GM12878 (cell line): ENCODE data around the gene DYNC1H1. TPM values are rescaled to one million over a fixed set of nuclear protein-coding genes. Genes with fewer than 3 reads are reported as not detected.

Source experiments
- ATAC-seq: fragments of 200-7000 bp; cut with Tn5 transposase; 3 replicates; pipeline ENCODE4 v1.9.1; 2020; ENCODE audit warnings: mild to moderate bottlenecking, moderate library complexity
- BruUV-seq: library from RNA; stranded (reverse); fragments of 400-500 nt; replicated peaks from 2 replicates; lab custom pipeline; 2021; lab: Mats Ljungman, UMichigan
- CTCF ChIA-PET: fragments of 300-600 bp; sonication (Branson Sonifier 250); formaldehyde crosslinking; extraction: SDS; loops from one replicate; lab custom pipeline; 2021; ENCODE audit warnings: inconsistent platforms; lab: Yijun Ruan, JAX
- POLR2A ChIA-PET: fragments of 350-600 bp; formaldehyde crosslinking; extraction: SDS; loops from one replicate; lab custom pipeline; 2021; ENCODE audit warnings: inconsistent platforms; lab: Charles Lee
- RAD21 ChIA-PET: fragments of 300-600 bp; sonication (Branson Sonifier 250); formaldehyde crosslinking; loops from one replicate; lab custom pipeline; 2023; ENCODE audit warnings: antibody characterized with exemption; ENCODE audit not compliant: unreplicated experiment; lab: Charles Lee
- SMC1A ChIA-PET: fragments of 300-600 bp; sonication (Branson Sonifier 250); formaldehyde crosslinking; loops from one replicate; lab custom pipeline; 2023; ENCODE audit not compliant: unreplicated experiment, uncharacterized antibody; lab: Charles Lee
- DNase-seq: peaks from one replicate; pipeline ENCODE4 v3.0.0-alpha.2; 2011; ENCODE audit warnings: low read depth, low spot score
- FAIRE-seq: peaks from 3 replicates; lab custom pipeline; 2011; peaks lifted over from hg19 to GRCh38; lab: Jason Lieb, UNC
- H2AFZ ChIP-seq: 2 replicates; pipeline ENCODE4 v1.6.0; 2011; ENCODE audit warnings: low read depth, low read length, control low read depth; ENCODE audit not compliant: control insufficient read depth
- H3K27ac ChIP-seq: 2 replicates; pipeline ENCODE4 v1.5.1; 2011; ENCODE audit warnings: control low read depth; ENCODE audit not compliant: control insufficient read depth, insufficient read depth
- H3K27me3 ChIP-seq, 2 experiments: replicated peaks in 1 of 2; 2 replicates each; pipeline versions ENCODE4 v1.6.0 to v1.6.1; 2011; ENCODE audit warnings: low read length in 1 of 2; ENCODE audit not compliant: control insufficient read depth in 2 of 2, insufficient read depth in 2 of 2
- H3K36me3 ChIP-seq, 2 experiments: 2 replicates each; pipeline ENCODE4 v1.5.1; 2011; ENCODE audit warnings: low read length in 1 of 2; ENCODE audit not compliant: control insufficient read depth in 2 of 2, insufficient read depth in 2 of 2
- H3K4me1 ChIP-seq: 2 replicates; pipeline ENCODE4 v1.6.1; 2011; ENCODE audit warnings: mild to moderate bottlenecking, low read length, moderate library complexity, mixed read lengths; ENCODE audit not compliant: control insufficient read depth, insufficient read depth
- H3K4me2 ChIP-seq: 2 replicates; pipeline ENCODE4 v1.6.0; 2011; ENCODE audit warnings: control low read depth; ENCODE audit not compliant: control insufficient read depth, insufficient read depth
- H3K4me3 ChIP-seq: fragments of 200-600 bp; sonication (generic); 2 replicates; pipeline ENCODE4 v1.5.1; 2016
- H3K79me2 ChIP-seq: 2 replicates; pipeline ENCODE4 v1.6.0; 2011; ENCODE audit warnings: low read length; ENCODE audit not compliant: control insufficient read depth, insufficient read depth
- H3K9ac ChIP-seq: 2 replicates; pipeline ENCODE4 v1.8.0; 2011; ENCODE audit warnings: low read length, control low read depth, mixed read lengths; ENCODE audit not compliant: control insufficient read depth, insufficient read depth
- H3K9me3 ChIP-seq: replicated peaks from 3 replicates; pipeline ENCODE4 v1.5.1; 2011; ENCODE audit warnings: mild to moderate bottlenecking, low read length; ENCODE audit not compliant: control insufficient read depth, insufficient read depth
- H4K20me1 ChIP-seq: 2 replicates; pipeline ENCODE4 v1.6.0; 2011; ENCODE audit not compliant: control insufficient read depth, insufficient read depth
- ATF7 ChIP-seq: fragments of 450-650 bp; IDR thresholded peaks from 2 replicates; pipeline ENCODE4 v1.6.1; 2016; ENCODE audit warnings: low read depth, mild to moderate bottlenecking
- BCL3 ChIP-seq: IDR thresholded peaks from 2 replicates; pipeline ENCODE4 v1.6.1; 2011; ENCODE audit warnings: borderline replicate concordance, low read depth, mild to moderate bottlenecking, moderate library complexity, low read length; ENCODE audit not compliant: insufficient read depth, poor library complexity, severe bottlenecking
- ELK1 ChIP-seq: IDR thresholded peaks from 2 replicates; pipeline ENCODE4 v1.6.1; 2012; ENCODE audit warnings: low read depth, low read length, improper control_type of control experiment
- IRF5 ChIP-seq: fragments of 450-650 bp; IDR thresholded peaks from 2 replicates; pipeline ENCODE4 v1.6.1; 2017; ENCODE audit warnings: borderline replicate concordance
- MLLT1 ChIP-seq: fragments of 450-650 bp; IDR thresholded peaks from 2 replicates; pipeline ENCODE4 v1.6.1; 2016; ENCODE audit warnings: mild to moderate bottlenecking
- MTA3 ChIP-seq: IDR thresholded peaks from 2 replicates; pipeline ENCODE4 v1.6.1; 2012; ENCODE audit warnings: low read length, inconsistent platforms, borderline replicate concordance
- NFIC ChIP-seq: IDR thresholded peaks from 2 replicates; pipeline ENCODE4 v1.6.1; 2012; ENCODE audit warnings: low read depth, mild to moderate bottlenecking, inconsistent platforms, low read length, moderate library complexity
- NRF1 ChIP-seq: conservative IDR thresholded peaks from 2 replicates; pipeline ENCODE4 v1.6.1; 2011; ENCODE audit warnings: mild to moderate bottlenecking, low read depth, low read length, improper control_type of control experiment
- PBX3 ChIP-seq: IDR thresholded peaks from 2 replicates; pipeline ENCODE4 v1.6.1; 2011; ENCODE audit warnings: mild to moderate bottlenecking, low read depth, low read length, moderate library complexity; ENCODE audit not compliant: insufficient replicate concordance
- SIX5 ChIP-seq: IDR thresholded peaks from 2 replicates; pipeline ENCODE4 v1.6.1; 2011; ENCODE audit warnings: mild to moderate bottlenecking, low read depth, low read length, moderate library complexity; ENCODE audit not compliant: severe bottlenecking
- STAT3 ChIP-seq: IDR thresholded peaks from 2 replicates; pipeline ENCODE4 v1.6.1; 2011; ENCODE audit warnings: low read depth, low read length, improper control_type of control experiment
- USF1 ChIP-seq: IDR thresholded peaks from 2 replicates; pipeline ENCODE4 v1.6.1; 2011; ENCODE audit warnings: borderline replicate concordance, low read depth, mild to moderate bottlenecking, moderate library complexity, mixed read lengths, low read length; ENCODE audit not compliant: insufficient read depth; ENCODE audit errors: extremely low read length
- ZBED1 ChIP-seq: IDR thresholded peaks from 2 replicates; pipeline ENCODE4 v1.6.1; 2016; ENCODE audit warnings: borderline replicate concordance
- WGBS: methylation state at CpG from one replicate; pipeline ENCODE4 v1.1.6; 2016; ENCODE audit warnings: low lambda C conversion rate; ENCODE audit not compliant: insufficient replicate concordance, insufficient coverage; ENCODE audit errors: missing lambda C conversion rate; 5-methylcytosine and 5-hydroxymethylcytosine counted together
- in situ Hi-C: fragments of 300-500 bp; cut with MboI; formaldehyde crosslinking; loops from 9 replicates; pipeline ENCODE4 v1.14.3; 2018; ENCODE audit warnings: mixed read lengths
- intact Hi-C: fragments of 100-400 bp; cut with micrococcal nuclease; formaldehyde crosslinking; loops from one replicate; pipeline ENCODE4 v1.14.2; 2022; ENCODE audit not compliant: unreplicated experiment
- polyA plus RNA-seq, 11 experiments: library from polyadenylated mRNA; depleted of rRNA in 4 of 11; unstranded in 6 of 11; stranded (reverse) in 5 of 11; fragments of >200 nt; fragmentation: Nextera tagmentation in 4 of 11; fragmentation: Illumina TruSeq in 1 of 11; extraction: Ambion mirVana in 4 of 11; extraction: Trizol in 1 of 11; gene quantifications; 1 replicate in 1 of 11; 2 replicates in 10 of 11; pipeline versions ENCODE4 v1.2.1 to v1.2.3, GENCODE V29; 2011 to 2016; ENCODE audit warnings: inconsistent platforms in 2 of 11, missing spikeins in 2 of 11, low read depth in 1 of 11
- total RNA-seq, 4 experiments: library from RNA; depleted of rRNA in 3 of 4; stranded (reverse); fragments of >200 nt in 3 of 4; fragmentation: Illumina TruSeq in 1 of 4; extraction: Trizol in 1 of 4; gene quantifications; 2 replicates each; pipeline versions ENCODE4 v1.2.1 to v1.2.3, GENCODE V29; 2013 to 2021

Gene DYNC1H1
- total and polyA plus RNA-seq, 10 of the 15 experiments (the other 5 are each of a cell fraction or from before 2014, with no cell fraction given) = 38.4 to 291 (median 111) TPM

GRCh38 chr14:101997429-101998336, 33.3 kb downstream of the DYNC1H1 start:
- in situ Hi-C loops = no loop called here
- intact Hi-C loops = no loop called here
- no peak overlapping the region for H3K4me2 ChIP-seq
- peaks cover 11% of the 10 kb centered on the region for H3K4me1 ChIP-seq
- FAIRE-seq = no peak
- peaks cover 22 to 41% of the 10 kb centered on the region in 2 experiments for H3K36me3 ChIP-seq
- POLR2A ChIA-PET = no interaction called here
- no peak overlapping the region for H2AFZ ChIP-seq
- no peaks in the 10 kb centered on the region for H3K27me3 ChIP-seq
- CTCF ChIA-PET = interaction anchor here (1.0 kb wide), 1 partner anchor 9 kb away, joined by 3 read pairs; no protein-coding TSS in a partner anchor
- no TSS peak for BruUV-seq
- H3K4me3 ChIP-seq = no peak overlapping the region
- no peak overlapping the region for H3K27ac ChIP-seq
- 94% methylated on average over 18 of the region's 18 CpGs for WGBS
- no peak overlapping the region for H3K9ac ChIP-seq
- no peaks in the 10 kb centered on the region for H3K79me2 ChIP-seq
- no peaks in the 10 kb centered on the region for H4K20me1 ChIP-seq
- RAD21 ChIA-PET = no interaction called here
- SMC1A ChIA-PET = interaction anchor here (1.3 kb wide), 1 partner anchor 7 kb away, joined by 3 read pairs; no protein-coding TSS in a partner anchor
- H3K9me3 ChIP-seq = no peaks in the 10 kb centered on the region
- ATAC-seq = no peak
- DNase-seq = no peak
- TF ChIP-seq PBX3 (no peak), BCL3 (no peak), ATF7 (no peak), STAT3 (no peak), MTA3 (no peak), IRF5 (no peak), NRF1 (no peak), USF1 (no peak), SIX5 (no peak), ELK1 (no peak), MLLT1 (no peak), ZBED1 (no peak), NFIC (no peak)
